Ovary (tissue), 3 donors: Measurements from ENCODE around the gene SRSF6.

ENCODE experiments used
- CTCF ChIP-seq, 3 donors: fragments of 450-650 bp in 2 of 3; fragments of 200-600 bp in 1 of 3; IDR thresholded peaks; one replicate each; pipeline versions ENCODE4 v1.5.1 to v1.8.0; 2016 to 2022; ENCODE audit warnings: antibody characterized with exemption in 3 of 3, mild to moderate bottlenecking in 1 of 3
- EP300 ChIP-seq: sonication (generic); formaldehyde crosslinking; IDR thresholded peaks from one replicate; pipeline ENCODE4 v1.6.1; 2017; ENCODE audit warnings: antibody characterized with exemption
- donor health status: DM: no; HTN: no; CAD: no.

GRCh38 chr20:43426172-43426571 is 31.5 kb upstream of the SRSF6 start:
- TF ChIP-seq CTCF (IDR thresholded peaks at IDR 0.05) = no peak
- TF ChIP-seq EP300 = no peak
